Endothelial cell of coronary artery (primary cell): ENCODE data around the gene POLR3B. TPM values are rescaled to one million over a fixed set of nuclear protein-coding genes. Genes with fewer than 3 reads are reported as not detected.

Experiments
- total RNA-seq: library from RNA; depleted of rRNA; stranded (reverse); fragments of >200 nt; gene quantifications from 2 replicates; pipeline ENCODE4 v1.2.3, GENCODE V29; 2014

POLR3B gene
- total RNA-seq: 11.5 and 12.2 TPM in 2 replicates

DNA sequence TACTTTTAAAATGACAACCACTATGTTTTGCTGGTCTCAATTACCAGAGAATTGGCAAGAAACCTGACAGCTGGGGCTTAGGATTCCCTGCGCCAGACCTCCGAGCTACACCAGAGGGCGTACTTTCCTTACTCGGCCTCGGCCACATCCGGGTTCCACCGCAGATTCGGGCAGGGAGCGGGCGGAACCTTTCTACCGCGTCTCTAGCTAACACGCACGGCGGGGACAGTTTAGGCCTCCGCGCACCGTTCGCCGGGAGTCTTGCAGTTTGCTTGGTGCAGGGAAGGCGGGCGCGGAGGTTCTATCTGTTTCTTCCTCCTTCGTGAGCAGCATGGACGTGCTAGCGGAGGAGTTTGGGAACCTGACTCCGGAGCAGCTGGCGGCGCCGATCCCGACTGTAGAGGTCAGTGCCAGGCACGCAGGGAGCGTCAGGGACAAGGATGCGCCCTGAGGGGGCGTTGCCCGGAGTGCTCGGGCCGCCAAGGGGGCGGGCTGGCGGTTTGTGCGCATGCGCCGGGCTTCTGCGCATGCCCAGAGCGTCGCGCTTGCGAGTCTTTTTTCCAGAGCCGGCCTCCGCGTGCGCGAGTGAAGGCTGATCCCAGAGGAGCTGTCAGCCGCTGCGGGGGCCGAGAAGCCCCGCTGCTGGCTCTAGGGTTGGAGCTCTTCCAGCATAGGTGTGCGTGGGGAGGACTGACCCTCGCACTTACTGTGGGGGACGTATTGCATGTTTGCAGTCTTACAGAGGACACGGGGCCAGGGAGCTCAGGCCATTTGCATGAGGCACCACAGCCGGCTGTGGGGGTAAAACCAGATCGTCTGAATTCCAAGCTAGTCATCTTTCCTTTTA is at the start of gene POLR3B:
TSS of gene POLR3B (plus strand) at position 200 of the 847 bp plus-strand sequence. CDS start at position 332, 132 bp downstream.

Other genes starting within 250 kb of the POLR3B start
- 25.7 and 41.7 TPM in 2 replicates for gene NUAK1, start 218.8 kb upstream of the POLR3B start, total RNA-seq
- 96.0 and 159 TPM in 2 replicates for gene CKAP4, start 109.7 kb upstream of the POLR3B start, total RNA-seq
- 20.2 and 26.4 TPM in 2 replicates for gene TCP11L2, start 55.0 kb upstream of the POLR3B start, total RNA-seq
- gene RFX4, start 225.3 kb downstream of the POLR3B start, total RNA-seq: not detected in 2 replicates